Right ventricle myocardium inferior (tissue), 1 donor: ENCODE data around the gene KAT14. TPM values are rescaled to one million over a fixed set of nuclear protein-coding genes. Genes with fewer than 3 reads are reported as not detected.
"Not testable (repeated sequence)": the region's sequence is repeated elsewhere in the genome, so short reads cannot be mapped to it uniquely, and the experiment has no call there.

Experiments
- ATAC-seq: fragments of 200-7000 bp; cut with Tn5 transposase; one replicate; pipeline ENCODE4 v1.9.1; 2020; ENCODE audit warnings: mild to moderate bottlenecking, moderate library complexity
- DNase-seq: peaks from one replicate; pipeline ENCODE4 v3.0.0; 2021; ENCODE audit errors: missing footprints
- intact Hi-C: fragments of 100-400 bp; cut with DNase I; formaldehyde crosslinking; loops from one replicate; pipeline ENCODE4 v1.11.0; 2022
- total RNA-seq: library from RNA; stranded (reverse); fragmentation: NEBNext Ultra II Directional; extraction: Animal tissue kit (Norgen Biotek cat#: 25700); gene quantifications from one replicate; pipeline ENCODE4 v1.2.1, GENCODE V29; 2021
- donor health status: DM: no; HTN: yes; CAD: no; lungs with severe emphysema.

The KAT14 gene
- total RNA-seq, 1 donor from 2014 or later: 10.7 TPM

GRCh38 chr20:18139832-18140231 is 2.2 kb downstream of the KAT14 start:
- ATAC-seq: no peak
- no peak for DNase-seq

GRCh38 chr20:18144541-18145099 is 7.0 kb downstream of the KAT14 start:
- ATAC-seq (no peak), DNase-seq (no peak)
- intact Hi-C loops: no loop called here

More at GRCh38 chr20:18139832-18140231, 2.2 kb downstream of the KAT14 start:
- intact Hi-C loops: loop anchor here (5.0 to 10.0 kb wide), 2 partner anchors 147 to 635 kb away; partner anchors contain the start of gene ZNF133

GRCh38 chr20:18154342-18154741 is 16.7 kb downstream of the KAT14 start:
- intact Hi-C loops: no loop called here
- DNase-seq: no peak
- ATAC-seq: no peak

- ATAC-seq (no peak), DNase-seq (no peak)
- intact Hi-C loops: no loop called here
Observed at GRCh38 chr20:18156045-18156444, 18.4 kb downstream of the KAT14 start.

GRCh38 chr20:18164356-18164755 is 26.7 kb downstream of the KAT14 start:
- ATAC-seq (no peak), DNase-seq (no peak)
- intact Hi-C loops: no loop called here

- DNase-seq: no peak
- intact Hi-C loops: no loop called here
- no peak for ATAC-seq
Observed at GRCh38 chr20:18165553-18165952, 27.9 kb downstream of the KAT14 start.

GRCh38 chr20:18166241-18166881 is 28.7 kb downstream of the KAT14 start:
- no peak for DNase-seq
- intact Hi-C loops: no loop called here

GRCh38 chr20:18166950-18167349 is 29.3 kb downstream of the KAT14 start:
- no peak for DNase-seq
- ATAC-seq: no peak
- intact Hi-C loops: no loop called here

More at GRCh38 chr20:18166241-18166881, 28.7 kb downstream of the KAT14 start:
- no peak for ATAC-seq

GRCh38 chr20:18172379-18172778 is 34.7 kb downstream of the KAT14 start:
- intact Hi-C loops: no loop called here
- no peak for DNase-seq
- no peak for ATAC-seq

- ATAC-seq (no peak), DNase-seq (no peak)
- intact Hi-C loops: no loop called here
Observed at GRCh38 chr20:18174906-18175683, 37.4 kb downstream of the KAT14 start.

GRCh38 chr20:18176318-18176785 is 38.7 kb downstream of the KAT14 start:
- DNase-seq (no peak), ATAC-seq (no peak)
- intact Hi-C loops: no loop called here

- DNase-seq, intact Hi-C loops, ATAC-seq: not testable (repeated sequence)
Observed at GRCh38 chr20:18180366-18180765, 42.7 kb downstream of the KAT14 start.

- intact Hi-C loops: no loop called here
- ATAC-seq: no peak
- no peak for DNase-seq
Observed at GRCh38 chr20:18180815-18181214, 43.2 kb downstream of the KAT14 start.

GRCh38 chr20:18187020-18187419 is 49.4 kb downstream of the KAT14 start:
- intact Hi-C loops: no loop called here
- no peak for DNase-seq
- ATAC-seq: no peak

- intact Hi-C loops: no loop called here
- ATAC-seq (peak; percentile 56), DNase-seq (no peak)
Observed at GRCh38 chr20:18188434-18188833, 50.8 kb downstream of the KAT14 start.

- ATAC-seq: no peak
- no peak for DNase-seq
- intact Hi-C loops: no loop called here
Observed at GRCh38 chr20:18190338-18191233, 52.9 kb downstream of the KAT14 start.

GRCh38 chr20:18191306-18191705 is 53.6 kb downstream of the KAT14 start:
- ATAC-seq (no peak), DNase-seq (no peak)
- intact Hi-C loops: no loop called here

GRCh38 chr20:18194461-18194860 is 56.8 kb downstream of the KAT14 start:
- DNase-seq, ATAC-seq, intact Hi-C loops: not testable (repeated sequence)

- ATAC-seq (no peak), DNase-seq (no peak)
- intact Hi-C loops: no loop called here
Observed at GRCh38 chr20:18195931-18196330, 58.3 kb downstream of the KAT14 start.
